Stimulated activated naive B cell treated with anti-CD40 and anti-IgM and Interleukin-4, amounts not matched to agents 10 μg/mL and 1 μg/mL and 100 μg/mL, for 72 hours (primary cell): ENCODE measurements around the gene KATNA1.

ENCODE experiments used
- ATAC-seq, 2 donors: fragments of 150-1000 bp; cut with Tn5 transposase; replicated peaks; 2 replicates each; pipeline ENCODE4 v1.10.0; 2021; ENCODE audit warnings: moderate library complexity in 1 of 2
- DNase-seq: peaks from one replicate; pipeline ENCODE4 v3.0.0; 2021
- H3K27ac Mint-ChIP-seq: one replicate; pipeline ENCODE4 v1.8.0; 2022; ENCODE audit warnings: mild to moderate bottlenecking, mixed read lengths
- H3K27me3 Mint-ChIP-seq, 2 donors: one replicate each; pipeline ENCODE4 v1.8.0; 2022; ENCODE audit warnings: mixed read lengths in 2 of 2
- H3K36me3 Mint-ChIP-seq, 2 donors: one replicate each; pipeline ENCODE4 v1.8.0; 2022; ENCODE audit warnings: mixed read lengths in 2 of 2, mild to moderate bottlenecking in 1 of 2
- H3K4me1 Mint-ChIP-seq, 2 donors: one replicate each; pipeline ENCODE4 v1.8.0; 2022; ENCODE audit warnings: mixed read lengths in 2 of 2, mild to moderate bottlenecking in 1 of 2
- H3K4me3 Mint-ChIP-seq, 2 donors: one replicate each; pipeline ENCODE4 v1.8.0; 2022; ENCODE audit warnings: mild to moderate bottlenecking in 2 of 2, mixed read lengths in 2 of 2, moderate library complexity in 1 of 2
- H3K9me3 Mint-ChIP-seq, 2 donors: one replicate each; pipeline ENCODE4 v1.8.0; 2022; ENCODE audit warnings: mixed read lengths in 2 of 2, mild to moderate bottlenecking in 1 of 2

The KATNA1 gene

DNA sequence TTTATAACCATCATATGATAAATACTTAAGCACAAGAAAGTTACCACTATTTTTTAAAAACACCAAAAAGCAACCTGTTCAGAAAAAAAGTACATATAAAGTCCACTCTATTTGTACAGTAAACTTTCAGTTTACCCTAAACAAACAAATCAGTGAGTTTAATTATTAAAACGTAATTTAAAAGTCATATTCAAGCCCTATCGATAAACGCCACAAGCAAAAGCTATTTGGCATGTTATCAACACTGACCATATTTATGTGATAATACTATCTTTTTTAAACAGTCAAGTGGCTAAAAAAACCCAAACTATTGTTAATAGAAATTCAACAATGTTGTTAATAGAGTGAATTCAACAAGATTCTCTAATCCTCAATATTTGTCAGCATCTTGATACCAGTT lies 1.9 kb downstream of the KATNA1 start:
- DNase-seq (no peak), ATAC-seq (no peak)
- no peak overlapping the region for H3K27ac Mint-ChIP-seq
- no peaks in the 10 kb centered on the region for H3K9me3 Mint-ChIP-seq
- H3K36me3 Mint-ChIP-seq: peaks cover 3 to 4% of the 10 kb centered on the region in 2 donors
- H3K27me3 Mint-ChIP-seq: no peaks in the 10 kb centered on the region
- H3K4me1 Mint-ChIP-seq: peaks cover 22 to 40% of the 10 kb centered on the region in 2 donors
- no peak overlapping the region for H3K4me3 Mint-ChIP-seq

DNA sequence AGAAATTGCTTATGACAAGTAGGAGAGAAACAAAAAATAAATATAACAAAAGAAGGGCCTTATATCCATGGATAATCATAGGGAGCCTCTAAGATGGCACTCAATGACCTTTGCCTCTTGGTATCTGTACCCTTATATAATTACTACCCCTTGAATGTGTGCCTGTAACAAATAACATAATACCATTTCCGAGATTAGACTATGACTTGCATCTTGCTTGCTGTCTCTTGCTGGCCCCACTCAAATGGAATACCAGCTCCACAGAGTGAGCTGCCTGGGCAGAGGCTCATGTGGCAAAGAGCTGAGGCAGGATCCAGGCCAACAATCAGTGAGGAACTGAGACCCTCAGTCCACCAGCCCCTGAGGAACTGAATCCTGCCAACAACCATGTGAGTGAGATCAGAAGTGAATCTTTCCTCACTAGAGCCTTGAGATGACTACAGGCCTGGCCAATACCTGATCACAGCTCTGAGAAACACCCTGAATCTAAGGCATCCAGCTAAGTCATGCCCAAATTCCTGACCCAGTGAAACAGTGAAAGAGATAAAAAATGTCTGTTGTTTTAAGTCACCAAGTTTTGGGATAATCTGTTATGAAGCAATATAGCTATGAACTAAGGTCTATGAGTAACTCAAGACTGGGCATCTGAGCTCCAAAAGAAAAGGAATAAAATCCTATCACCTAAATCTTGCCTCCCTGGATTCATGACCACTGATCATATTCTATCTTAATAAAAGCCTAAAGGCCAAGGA lies 5.5 kb downstream of the KATNA1 start:
- ATAC-seq: peak; percentile 98 to 99
- peaks cover 11 to 14% of the 10 kb centered on the region in 2 donors for H3K36me3 Mint-ChIP-seq
- H3K4me1 Mint-ChIP-seq: peaks cover 19 to 41% of the 10 kb centered on the region in 2 donors
- no peaks in the 10 kb centered on the region for H3K9me3 Mint-ChIP-seq
- peak; percentile 36 for DNase-seq
- no peaks in the 10 kb centered on the region for H3K27me3 Mint-ChIP-seq
- H3K27ac Mint-ChIP-seq: peak overlapping the region; percentile 48
- no peak overlapping the region for H3K4me3 Mint-ChIP-seq

DNA sequence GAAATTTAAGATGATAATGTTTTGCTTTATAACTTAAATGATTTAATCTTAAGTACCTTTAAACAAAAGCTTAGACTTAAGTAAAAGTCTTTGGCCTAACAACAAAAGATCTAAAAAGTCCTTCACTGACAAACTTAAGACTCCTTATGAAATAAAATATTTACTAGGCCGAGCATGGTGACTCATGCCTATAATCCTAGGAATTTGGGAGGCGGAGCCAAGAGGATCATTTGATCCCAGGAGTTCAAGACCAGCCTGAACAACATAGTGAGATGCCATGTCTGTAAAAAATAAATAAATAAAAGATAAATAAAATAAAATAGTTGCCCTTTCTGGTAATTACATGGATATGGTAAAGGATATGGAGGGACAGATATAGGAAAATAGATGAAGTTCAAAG lies 12.4 kb downstream of the KATNA1 start:
- DNase-seq (no peak), ATAC-seq (no peak)
- H3K27me3 Mint-ChIP-seq: no peaks in the 10 kb centered on the region
- no peak overlapping the region for H3K27ac Mint-ChIP-seq
- no peak overlapping the region for H3K4me3 Mint-ChIP-seq
- no peaks in the 10 kb centered on the region for H3K9me3 Mint-ChIP-seq
- H3K36me3 Mint-ChIP-seq: peaks cover 16 to 22% of the 10 kb centered on the region in 2 donors
- peaks cover 4 to 6% of the 10 kb centered on the region in 2 donors for H3K4me1 Mint-ChIP-seq

DNA sequence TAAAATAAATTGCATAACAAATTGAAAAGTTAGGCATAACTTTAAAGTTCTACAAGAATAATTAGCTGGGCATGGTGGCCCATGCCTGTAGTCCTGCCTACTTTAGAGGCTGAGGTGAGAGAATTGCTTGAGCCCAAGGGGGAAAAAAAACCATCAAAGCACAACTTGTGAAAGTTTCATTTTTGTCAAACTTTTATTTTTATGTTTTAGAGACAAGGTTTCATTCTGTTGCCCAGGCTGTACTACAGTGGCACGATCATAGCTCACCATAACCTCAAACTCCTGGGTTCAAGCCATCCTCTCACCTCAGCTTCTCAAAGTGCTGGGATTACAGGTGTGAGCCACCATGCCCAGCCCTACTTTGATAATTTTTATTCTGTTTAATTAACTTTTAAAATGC lies 14.2 kb downstream of the KATNA1 start:
- H3K27me3 Mint-ChIP-seq: no peaks in the 10 kb centered on the region
- no peak overlapping the region for H3K4me3 Mint-ChIP-seq
- H3K4me1 Mint-ChIP-seq: peaks cover 1 to 6% of the 10 kb centered on the region in 2 donors
- no peak overlapping the region for H3K27ac Mint-ChIP-seq
- H3K36me3 Mint-ChIP-seq: peaks cover 18 to 25% of the 10 kb centered on the region in 2 donors
- ATAC-seq (no peak), DNase-seq (no peak)
- H3K9me3 Mint-ChIP-seq: peaks cover under 1% of the 10 kb centered on the region in 2 donors

DNA sequence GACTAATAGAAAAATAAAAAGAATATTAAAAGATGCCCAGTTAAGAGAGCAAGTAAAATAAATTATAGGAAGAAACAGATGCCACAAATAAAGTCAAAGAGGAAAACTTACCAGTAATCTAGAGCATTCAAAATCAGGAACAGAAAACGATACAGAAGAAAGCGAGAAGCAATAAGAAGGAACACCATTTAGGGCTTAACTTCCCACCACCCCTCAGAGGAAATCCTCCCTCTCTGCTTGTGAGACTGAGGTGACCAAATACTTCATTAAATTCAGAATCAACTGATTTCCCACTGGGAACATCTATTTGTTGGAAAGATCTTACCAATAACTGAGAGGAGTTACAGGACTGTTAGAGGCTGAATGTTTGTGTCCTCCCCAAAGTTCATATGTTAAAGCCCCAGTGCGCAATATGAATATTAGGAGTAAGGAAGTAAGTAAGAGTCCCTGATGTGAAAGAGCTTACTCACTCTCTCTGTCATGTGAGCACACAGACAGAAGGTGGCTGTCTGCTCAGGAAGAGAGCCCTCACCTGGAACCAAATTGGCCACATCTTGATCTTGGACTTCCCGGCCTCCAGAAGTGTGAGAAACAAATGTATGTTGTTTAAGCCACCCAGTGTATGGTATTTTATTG lies 19.5 kb downstream of the KATNA1 start:
- H3K4me3 Mint-ChIP-seq: peak overlapping the region; percentile 56 to 76
- H3K27me3 Mint-ChIP-seq: no peaks in the 10 kb centered on the region
- peaks cover 12 to 24% of the 10 kb centered on the region in 2 donors for H3K4me1 Mint-ChIP-seq
- ATAC-seq: peak; percentile 92 to 96
- peaks cover 2 to 5% of the 10 kb centered on the region in 2 donors for H3K9me3 Mint-ChIP-seq
- peaks cover 12 to 28% of the 10 kb centered on the region in 2 donors for H3K36me3 Mint-ChIP-seq
- DNase-seq: peak; percentile 18
- H3K27ac Mint-ChIP-seq: peak overlapping the region; percentile 96

DNA sequence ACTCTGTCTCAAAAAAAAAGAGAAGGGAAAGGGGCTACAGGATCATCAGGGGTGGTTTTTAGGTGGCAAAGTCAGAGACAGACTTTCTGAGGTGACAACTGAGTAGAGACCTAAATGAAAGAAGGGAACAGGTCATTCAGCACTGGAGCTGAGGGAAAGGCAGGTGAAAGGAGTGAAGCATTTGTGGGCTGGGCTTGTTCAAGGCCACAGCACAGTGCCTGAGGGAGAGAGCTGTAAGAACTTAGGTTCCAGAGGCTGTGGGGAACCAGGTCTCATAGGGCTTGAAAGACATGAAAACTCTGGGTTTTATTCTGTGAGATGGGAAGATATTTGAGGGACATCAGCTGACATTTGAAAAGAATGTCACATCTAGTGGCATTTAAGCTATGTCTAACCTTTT lies 20.8 kb downstream of the KATNA1 start:
- Mint-ChIP-seq H3K27me3 (no peaks in the 10 kb centered on the region), H3K4me1 (peaks cover 12 to 24% of the 10 kb centered on the region in 2 donors), H3K36me3 (peaks cover 16 to 35% of the 10 kb centered on the region in 2 donors), H3K27ac (peak overlapping the region; percentile 10), H3K9me3 (peaks cover 2 to 5% of the 10 kb centered on the region in 2 donors), H3K4me3 (peak overlapping the region; percentile 8 to 33)
- DNase-seq (no peak), ATAC-seq (no peak)

DNA sequence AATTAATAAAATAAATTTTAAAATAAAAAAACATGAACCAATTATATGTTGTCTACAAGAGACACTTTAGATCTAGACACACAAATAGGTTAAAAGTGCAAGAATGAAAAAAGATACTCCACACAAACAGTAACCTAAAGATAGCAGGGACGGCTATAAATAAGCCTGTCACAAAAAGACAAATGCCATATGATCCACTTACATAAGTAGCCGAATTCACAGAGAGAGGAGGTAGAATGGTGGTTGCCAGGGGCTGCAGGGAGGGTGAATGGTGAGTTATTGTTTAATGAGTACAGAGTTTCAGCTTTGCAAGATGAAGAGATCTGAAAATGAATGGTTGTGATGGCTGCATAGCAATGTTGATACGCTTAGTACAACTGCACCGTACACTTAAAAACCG lies 32.7 kb downstream of the KATNA1 start:
- no peaks in the 10 kb centered on the region for H3K27me3 Mint-ChIP-seq
- DNase-seq (no peak), ATAC-seq (no peak)
- peaks cover 45 to 59% of the 10 kb centered on the region in 2 donors for H3K36me3 Mint-ChIP-seq
- no peaks in the 10 kb centered on the region for H3K4me1 Mint-ChIP-seq
- H3K9me3 Mint-ChIP-seq: no peaks in the 10 kb centered on the region
- H3K4me3 Mint-ChIP-seq: no peak overlapping the region
- no peak overlapping the region for H3K27ac Mint-ChIP-seq

DNA sequence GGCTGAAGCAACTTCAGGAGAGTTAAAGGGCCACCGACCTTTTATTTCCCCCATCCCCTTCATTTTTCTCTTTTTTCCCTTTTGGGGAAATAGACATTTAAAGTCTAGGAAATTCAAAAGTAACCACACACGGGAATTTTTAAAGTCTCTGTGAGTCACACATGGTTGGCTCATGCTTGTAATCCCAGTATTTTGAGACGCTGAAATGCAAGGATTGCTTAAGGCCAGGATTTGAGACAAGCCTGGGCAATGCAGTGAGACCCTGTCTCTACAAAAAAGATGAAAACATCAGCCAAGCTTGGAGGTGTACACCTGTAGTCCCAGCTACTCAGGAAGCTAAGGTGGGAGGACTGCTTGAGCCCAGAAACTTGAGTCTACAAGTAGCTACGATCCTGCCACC lies 34.2 kb downstream of the KATNA1 start:
- Mint-ChIP-seq H3K4me1 (peaks cover 0 to under 1% of the 10 kb centered on the region in 2 donors), H3K27me3 (no peaks in the 10 kb centered on the region), H3K4me3 (no peak overlapping the region), H3K9me3 (no peaks in the 10 kb centered on the region), H3K36me3 (peaks cover 44 to 51% of the 10 kb centered on the region in 2 donors), H3K27ac (no peak overlapping the region)
- no peak for ATAC-seq
- DNase-seq: no peak

DNA sequence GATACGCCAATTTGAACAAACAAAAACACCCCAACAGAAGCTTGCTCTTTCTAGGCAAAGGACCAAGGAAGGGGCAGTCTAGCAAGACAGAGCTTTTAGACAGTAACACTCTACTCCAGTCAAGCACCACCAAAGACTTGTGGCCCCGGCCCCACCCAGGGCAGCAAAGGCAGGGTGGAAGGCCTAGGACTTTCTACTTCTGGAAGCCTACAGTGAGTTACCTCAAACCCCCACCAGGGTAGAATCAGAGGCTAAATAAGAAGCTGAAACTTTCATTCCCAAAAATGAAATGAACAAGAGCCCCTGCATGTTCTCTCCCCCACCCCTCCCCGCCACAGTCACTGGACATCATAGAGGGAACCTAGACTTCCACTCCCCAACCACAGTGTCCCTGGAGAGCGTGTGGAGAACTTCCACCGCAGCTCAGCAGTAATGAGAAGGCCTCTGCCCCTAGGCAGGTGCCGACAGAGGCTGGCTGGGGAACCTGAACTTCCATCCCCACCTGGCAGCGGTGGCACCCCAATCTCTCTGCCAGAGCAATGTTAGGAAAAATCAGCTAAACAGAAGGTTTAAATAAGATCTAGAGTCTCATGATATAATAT lies 40.0 kb downstream of the KATNA1 start:
- Mint-ChIP-seq H3K27ac (peak overlapping the region; percentile 88), H3K27me3 (no peaks in the 10 kb centered on the region), H3K36me3 (peaks cover 21 to 28% of the 10 kb centered on the region in 2 donors), H3K4me1 (peaks cover 6 to 9% of the 10 kb centered on the region in 2 donors), H3K9me3 (no peaks in the 10 kb centered on the region), H3K4me3 (peak overlapping the region in 1 of 2 donors; percentile 51)
- ATAC-seq (peak; percentile 85 to 98), DNase-seq (peak; percentile 24)

DNA sequence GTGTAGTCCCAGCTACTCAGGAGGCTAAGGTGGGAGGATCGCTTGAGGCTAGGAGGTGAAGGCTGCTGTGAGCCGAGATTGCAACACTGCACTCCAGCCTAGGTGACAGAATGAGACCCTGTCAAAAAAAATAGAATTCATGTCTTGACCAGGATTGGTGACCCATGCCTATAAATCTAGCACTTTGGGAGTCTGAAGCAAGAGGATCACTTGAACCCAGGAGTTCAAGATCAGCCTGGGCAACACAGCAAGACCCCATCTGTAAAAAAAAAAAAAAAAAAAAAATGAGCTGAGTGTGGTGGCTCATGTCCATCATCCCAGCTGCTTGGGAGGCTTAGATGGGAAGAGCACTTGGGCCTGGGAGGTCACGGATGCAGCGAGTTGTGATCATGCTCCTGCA lies 48.0 kb downstream of the KATNA1 start:
- Mint-ChIP-seq H3K4me3 (no peak overlapping the region), H3K4me1 (no peaks in the 10 kb centered on the region), H3K27ac (no peak overlapping the region), H3K36me3 (peaks cover 22 to 26% of the 10 kb centered on the region in 2 donors), H3K9me3 (no peaks in the 10 kb centered on the region), H3K27me3 (no peaks in the 10 kb centered on the region)
- ATAC-seq: no peak
- DNase-seq: no peak

DNA sequence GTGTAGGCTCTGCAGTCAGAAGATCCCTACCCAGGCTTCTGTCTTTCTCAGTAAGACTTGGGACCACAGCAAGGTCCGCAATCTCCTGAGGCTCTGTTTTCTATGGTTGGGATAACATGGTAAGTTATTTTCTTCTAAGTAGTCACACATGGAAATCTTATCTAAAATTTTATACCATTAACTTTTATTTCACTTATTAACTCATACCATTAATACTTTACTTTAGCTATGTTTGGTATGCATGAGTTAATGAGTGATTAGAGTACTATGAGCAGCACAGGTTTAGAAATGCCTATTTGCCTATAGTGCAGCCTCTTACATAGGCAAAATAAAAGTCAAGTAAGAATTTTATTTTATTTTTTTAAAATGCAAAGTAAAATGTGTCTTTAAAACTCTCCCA lies 55.1 kb downstream of the KATNA1 start:
- Mint-ChIP-seq H3K4me1 (no peaks in the 10 kb centered on the region), H3K9me3 (no peaks in the 10 kb centered on the region), H3K36me3 (peaks cover 14 to 25% of the 10 kb centered on the region in 2 donors), H3K4me3 (no peak overlapping the region), H3K27me3 (no peaks in the 10 kb centered on the region), H3K27ac (no peak overlapping the region)
- ATAC-seq: no peak
- DNase-seq: no peak

DNA sequence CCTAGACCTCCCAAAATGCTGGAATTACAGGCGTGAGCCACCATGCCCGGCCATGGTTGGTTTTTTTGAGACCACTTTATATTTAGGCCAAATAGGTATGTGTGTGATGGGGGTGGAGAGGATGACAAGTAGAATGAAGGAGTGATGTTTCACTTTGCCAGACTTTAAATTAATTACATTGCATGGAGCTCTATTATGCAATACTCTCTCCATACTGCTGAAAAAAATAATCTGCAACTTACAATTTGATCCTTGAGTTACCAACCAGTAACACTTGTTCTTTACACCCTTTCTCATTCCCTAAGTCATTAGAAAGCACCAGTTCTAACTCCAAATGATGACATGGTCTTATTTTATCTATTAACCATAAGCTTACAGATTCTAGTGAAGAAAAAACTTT lies 55.5 kb downstream of the KATNA1 start:
- DNase-seq: no peak
- Mint-ChIP-seq H3K27ac (peak overlapping the region; percentile 60), H3K4me3 (no peak overlapping the region), H3K27me3 (no peaks in the 10 kb centered on the region), H3K4me1 (no peaks in the 10 kb centered on the region), H3K9me3 (no peaks in the 10 kb centered on the region), H3K36me3 (peaks cover 12 to 21% of the 10 kb centered on the region in 2 donors)
- ATAC-seq: no peak

DNA sequence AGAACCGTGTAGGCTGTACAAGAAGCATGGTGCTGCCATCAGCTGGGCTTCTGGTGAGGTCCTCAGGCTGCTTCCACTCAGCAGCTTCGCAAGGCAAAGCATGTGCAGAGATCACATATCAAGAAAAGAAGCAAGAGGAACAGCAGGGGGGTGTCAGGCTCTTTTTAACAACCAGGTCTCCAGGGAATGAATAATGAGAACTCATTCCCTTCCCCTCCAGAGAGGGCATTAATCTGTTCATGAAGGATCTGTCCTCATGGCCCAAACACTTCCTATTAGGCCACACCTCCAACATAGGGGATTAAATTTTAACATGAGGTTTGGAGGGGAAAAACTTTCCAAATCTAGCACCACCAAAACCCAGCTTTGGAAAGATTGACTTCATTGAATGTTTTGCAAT lies 62.4 kb downstream of the KATNA1 start:
- DNase-seq (no peak), ATAC-seq (no peak)
- no peaks in the 10 kb centered on the region for H3K9me3 Mint-ChIP-seq
- H3K36me3 Mint-ChIP-seq: peaks cover 21 to 36% of the 10 kb centered on the region in 2 donors
- H3K27ac Mint-ChIP-seq: peak overlapping the region; percentile 37
- H3K27me3 Mint-ChIP-seq: no peaks in the 10 kb centered on the region
- no peak overlapping the region for H3K4me3 Mint-ChIP-seq
- peaks cover 0 to 3% of the 10 kb centered on the region in 2 donors for H3K4me1 Mint-ChIP-seq

DNA sequence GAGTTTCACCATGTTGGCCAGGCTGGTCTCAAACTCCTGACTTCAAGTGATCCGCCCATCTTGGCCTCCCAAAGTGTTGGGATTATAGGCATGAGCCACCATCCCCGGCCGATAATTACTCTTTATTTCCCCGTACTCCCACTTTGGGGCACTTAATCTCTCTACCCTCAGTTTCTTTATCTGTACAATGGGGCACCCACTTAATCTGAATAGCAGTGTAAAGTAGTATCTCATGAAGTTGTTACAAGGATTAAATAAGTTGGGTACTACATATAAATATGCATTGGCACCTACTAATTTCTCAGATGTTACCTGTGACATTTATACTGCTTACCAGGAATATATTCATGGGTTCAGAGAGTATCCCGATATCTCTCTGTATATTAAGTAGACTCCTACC lies 67.2 kb downstream of the KATNA1 start:
- Mint-ChIP-seq H3K4me1 (peaks cover 0 to 1% of the 10 kb centered on the region in 2 donors), H3K27me3 (no peaks in the 10 kb centered on the region), H3K27ac (no peak overlapping the region), H3K4me3 (no peak overlapping the region), H3K9me3 (no peaks in the 10 kb centered on the region), H3K36me3 (peaks cover 14 to 48% of the 10 kb centered on the region in 2 donors)
- DNase-seq: no peak
- no peak for ATAC-seq
